Fibroblast of lung (primary cell): ENCODE results near the gene MYO10. TPM values are rescaled to one million over a fixed set of nuclear protein-coding genes. Genes with fewer than 3 reads are reported as not detected.

Experiments
- DNase-seq, 2 donors: peaks; one replicate each; pipeline versions ENCODE4 v3.0.0 to v3.0.0-alpha.2; 2010; ENCODE audit warnings: low read depth in 2 of 2
- H2AFZ ChIP-seq: 2 replicates; pipeline ENCODE4 v1.5.1; 2012; ENCODE audit warnings: low read length, control low read depth, inconsistent platforms
- H3K27ac ChIP-seq: 2 replicates; pipeline ENCODE4 v1.5.1; 2011; ENCODE audit warnings: low read length, control low read depth; ENCODE audit not compliant: insufficient read depth
- H3K27me3 ChIP-seq: 2 replicates; pipeline ENCODE4 v1.5.1; 2011; ENCODE audit warnings: mild to moderate bottlenecking, low read length; ENCODE audit not compliant: control insufficient read depth, insufficient read depth
- H3K36me3 ChIP-seq: 2 replicates; pipeline ENCODE4 v1.5.1; 2011; ENCODE audit warnings: low read length; ENCODE audit not compliant: control insufficient read depth, insufficient read depth
- H3K4me1 ChIP-seq: 2 replicates; pipeline ENCODE4 v1.5.1; 2011; ENCODE audit warnings: low read length; ENCODE audit not compliant: control insufficient read depth, insufficient read depth; ENCODE audit errors: extremely low read depth
- H3K4me2 ChIP-seq: 2 replicates; pipeline ENCODE4 v1.5.1; 2011; ENCODE audit warnings: low read length, control low read depth; ENCODE audit not compliant: insufficient read depth; ENCODE audit errors: extremely low read depth
- H3K4me3 ChIP-seq, 4 experiments: fragments of 200-600 bp in 1 of 4; sonication (generic) in 1 of 4; replicated peaks in 1 of 4; 2 replicates each; pipeline ENCODE4 v1.5.1; 2011 to 2016; ENCODE audit warnings: low read length in 4 of 4, low read depth in 3 of 4, mild to moderate bottlenecking in 3 of 4, control low read depth in 2 of 4, inconsistent platforms in 1 of 4, mixed read lengths in 1 of 4; ENCODE audit not compliant: insufficient read depth in 1 of 4; ENCODE audit errors: control extremely low read depth in 1 of 4
- H3K79me2 ChIP-seq: 2 replicates; pipeline ENCODE4 v1.5.1; 2012; ENCODE audit warnings: mild to moderate bottlenecking, low read length, inconsistent platforms; ENCODE audit not compliant: control insufficient read depth, insufficient read depth
- H3K9ac ChIP-seq: 2 replicates; pipeline ENCODE4 v1.5.1; 2011; ENCODE audit warnings: mild to moderate bottlenecking, low read length, control low read depth; ENCODE audit not compliant: insufficient read depth
- H3K9me3 ChIP-seq: 2 replicates; pipeline ENCODE4 v1.5.1; 2012; ENCODE audit warnings: low read depth, low read length; ENCODE audit not compliant: control insufficient read depth, insufficient read depth
- H4K20me1 ChIP-seq: 2 replicates; pipeline ENCODE4 v1.5.1; 2011; ENCODE audit warnings: low read length; ENCODE audit not compliant: control insufficient read depth, insufficient read depth; ENCODE audit errors: extremely low read depth
- EZH2 ChIP-seq: IDR thresholded peaks from 2 replicates; pipeline ENCODE4 v1.5.1; 2012; ENCODE audit warnings: low read length, control low read depth, mild to moderate bottlenecking; ENCODE audit errors: missing control alignments
- polyA plus RNA-seq, 2 donors: library from polyadenylated mRNA; depleted of rRNA in 1 of 2; stranded (reverse) in 1 of 2; unstranded in 1 of 2; fragments of >200 nt; gene quantifications; 2 replicates each; pipeline ENCODE4 v1.2.1, GENCODE V29; 2011 to 2012; ENCODE audit warnings: missing spikeins in 1 of 2
- total RNA-seq: library from RNA; depleted of rRNA; stranded (reverse); fragments of >200 nt; gene quantifications from 2 replicates; pipeline ENCODE4 v1.2.1, GENCODE V29; 2014
- TF ChIP-seq, protein P1 (sequence below), 2 donors: IDR thresholded peaks in 1 of 2; conservative IDR thresholded peaks in 1 of 2; 1 replicate in 1 of 2; 2 replicates in 1 of 2; pipeline ENCODE4 v1.5.1; 2011 to 2012; ENCODE audit warnings: low read length in 2 of 2, control low read depth in 1 of 2, inconsistent platforms in 1 of 2, low read depth in 1 of 2, mild to moderate bottlenecking in 1 of 2

MYO10 gene
- total and polyA plus RNA-seq, 2 donors (not counting 1 experiment from before 2014, with no cell fraction given), result 16.6 to 82.2 TPM

DNA sequence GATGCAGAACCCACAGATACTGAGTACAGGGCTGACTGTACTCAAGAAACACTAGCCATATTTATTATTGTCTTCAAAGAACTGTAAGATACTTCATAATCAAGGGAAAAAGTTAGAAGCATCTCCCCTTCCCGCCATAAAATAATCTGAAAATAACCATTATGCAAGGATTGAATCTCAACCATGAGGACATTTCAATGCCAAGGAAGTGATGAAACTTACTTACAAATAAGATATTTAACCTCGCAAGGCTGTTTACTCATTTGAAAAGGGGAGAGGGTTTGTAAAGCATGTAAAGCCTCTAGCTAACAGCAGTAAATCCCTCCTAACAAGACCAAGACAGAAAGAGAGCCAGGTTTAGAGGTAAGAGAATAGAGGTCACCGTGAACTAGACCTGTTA lies 6.3 kb downstream of the MYO10 start:
- Histone ChIP-seq H4K20me1 (no peaks in the 10 kb centered on the region), H3K4me3 (no peak overlapping the region), H3K27ac (no peak overlapping the region), H3K27me3 (no peaks in the 10 kb centered on the region), H3K36me3 (no peaks in the 10 kb centered on the region), H3K9me3 (no peaks in the 10 kb centered on the region), H3K79me2 (peaks cover 89% of the 10 kb centered on the region), H3K4me2 (no peak overlapping the region), H3K4me1 (peaks cover 4% of the 10 kb centered on the region), H2AFZ (no peak overlapping the region), H3K9ac (no peak overlapping the region)
- TF ChIP-seq, protein P1, sequence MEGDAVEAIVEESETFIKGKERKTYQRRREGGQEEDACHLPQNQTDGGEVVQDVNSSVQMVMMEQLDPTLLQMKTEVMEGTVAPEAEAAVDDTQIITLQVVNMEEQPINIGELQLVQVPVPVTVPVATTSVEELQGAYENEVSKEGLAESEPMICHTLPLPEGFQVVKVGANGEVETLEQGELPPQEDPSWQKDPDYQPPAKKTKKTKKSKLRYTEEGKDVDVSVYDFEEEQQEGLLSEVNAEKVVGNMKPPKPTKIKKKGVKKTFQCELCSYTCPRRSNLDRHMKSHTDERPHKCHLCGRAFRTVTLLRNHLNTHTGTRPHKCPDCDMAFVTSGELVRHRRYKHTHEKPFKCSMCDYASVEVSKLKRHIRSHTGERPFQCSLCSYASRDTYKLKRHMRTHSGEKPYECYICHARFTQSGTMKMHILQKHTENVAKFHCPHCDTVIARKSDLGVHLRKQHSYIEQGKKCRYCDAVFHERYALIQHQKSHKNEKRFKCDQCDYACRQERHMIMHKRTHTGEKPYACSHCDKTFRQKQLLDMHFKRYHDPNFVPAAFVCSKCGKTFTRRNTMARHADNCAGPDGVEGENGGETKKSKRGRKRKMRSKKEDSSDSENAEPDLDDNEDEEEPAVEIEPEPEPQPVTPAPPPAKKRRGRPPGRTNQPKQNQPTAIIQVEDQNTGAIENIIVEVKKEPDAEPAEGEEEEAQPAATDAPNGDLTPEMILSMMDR (conservative IDR thresholded peaks at IDR 0.05 in 1 of 2, IDR thresholded peaks at IDR 0.05 in 1 of 2; ENCODE audit: low read depth in 1 of 2, low read length in 2 of 2), result no peak
- no peak for TF ChIP-seq EZH2
- DNase-seq, result no peak

DNA sequence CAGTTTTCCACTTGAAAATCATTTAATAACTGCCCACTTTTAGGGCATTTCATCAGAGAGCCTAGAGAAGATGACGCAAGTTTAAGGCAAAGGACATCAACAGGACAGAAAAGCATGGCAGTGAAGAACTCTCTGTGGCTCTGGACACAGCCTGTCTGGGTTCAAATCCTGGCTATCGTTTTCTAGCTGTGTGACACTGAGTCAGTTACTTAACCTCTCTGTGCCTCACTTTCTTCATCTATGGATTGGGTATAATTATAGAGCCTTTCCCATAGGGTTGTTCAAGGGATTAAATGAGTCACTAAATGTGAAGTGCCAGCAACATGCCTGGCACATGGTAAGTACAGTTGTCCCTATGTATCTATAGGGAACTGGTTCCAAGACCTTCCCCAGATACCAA lies 6.7 kb downstream of the MYO10 start:
- peaks cover 7% of the 10 kb centered on the region for H3K4me1 ChIP-seq
- TF ChIP-seq, protein P1 (conservative IDR thresholded peaks at IDR 0.05 in 1 of 2, IDR thresholded peaks at IDR 0.05 in 1 of 2; ENCODE audit: low read depth in 1 of 2, low read length in 2 of 2), result no peak
- TF ChIP-seq EZH2, result no peak
- no peak overlapping the region for H3K4me3 ChIP-seq
- H3K27me3 ChIP-seq, result no peaks in the 10 kb centered on the region
- H3K79me2 ChIP-seq, result peaks cover 87% of the 10 kb centered on the region
- no peak overlapping the region for H3K9ac ChIP-seq
- H3K36me3 ChIP-seq, result no peaks in the 10 kb centered on the region
- H3K9me3 ChIP-seq, result no peaks in the 10 kb centered on the region
- H2AFZ ChIP-seq, result no peak overlapping the region
- H3K27ac ChIP-seq, result no peak overlapping the region
- no peak for DNase-seq
- no peak overlapping the region for H3K4me2 ChIP-seq
- H4K20me1 ChIP-seq, result no peaks in the 10 kb centered on the region

DNA sequence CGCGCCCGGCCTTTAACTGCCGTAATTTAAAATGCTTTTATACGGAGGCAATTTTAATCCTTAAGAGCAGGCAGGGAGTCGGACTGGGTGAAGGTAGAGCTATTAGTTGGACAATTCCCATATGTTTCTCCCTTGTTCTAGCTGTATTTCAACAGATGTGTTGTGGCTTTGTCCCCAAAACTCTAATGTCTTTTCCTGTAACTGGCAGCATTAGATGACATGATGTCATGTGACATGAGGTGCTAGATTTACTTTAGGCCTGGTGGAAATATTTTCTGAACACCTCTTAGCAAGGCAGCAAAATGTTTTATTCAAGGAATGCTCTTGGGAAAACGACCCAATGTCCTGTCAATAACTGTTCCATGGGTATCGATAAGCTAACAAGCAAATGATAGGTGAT lies 8.5 kb downstream of the MYO10 start:
- no peak overlapping the region for H3K9ac ChIP-seq
- no peak for DNase-seq
- no peak overlapping the region for H3K4me2 ChIP-seq
- no peak overlapping the region for H2AFZ ChIP-seq
- H3K4me1 ChIP-seq, result peaks cover 4% of the 10 kb centered on the region
- TF ChIP-seq, protein P1 (conservative IDR thresholded peaks at IDR 0.05 in 1 of 2, IDR thresholded peaks at IDR 0.05 in 1 of 2; ENCODE audit: low read depth in 1 of 2, low read length in 2 of 2), result no peak
- H3K79me2 ChIP-seq, result peaks cover 85% of the 10 kb centered on the region
- H4K20me1 ChIP-seq, result no peaks in the 10 kb centered on the region
- H3K36me3 ChIP-seq, result no peaks in the 10 kb centered on the region
- H3K4me3 ChIP-seq, result no peak overlapping the region
- no peaks in the 10 kb centered on the region for H3K9me3 ChIP-seq
- H3K27ac ChIP-seq, result no peak overlapping the region
- no peaks in the 10 kb centered on the region for H3K27me3 ChIP-seq
